GM10266 (cell line): ENCODE data around the gene PCCA.

Source experiments
- DNase-seq: peaks from one replicate; pipeline ENCODE4 v3.0.0; 2012; ENCODE audit errors: extremely low spot score
- CTCF ChIP-seq: IDR thresholded peaks from 2 replicates; pipeline ENCODE4 v1.5.1; 2012; ENCODE audit warnings: mild to moderate bottlenecking, low read depth; ENCODE audit not compliant: control insufficient read depth, insufficient read depth; ENCODE audit errors: missing control alignments

The PCCA gene

DNA sequence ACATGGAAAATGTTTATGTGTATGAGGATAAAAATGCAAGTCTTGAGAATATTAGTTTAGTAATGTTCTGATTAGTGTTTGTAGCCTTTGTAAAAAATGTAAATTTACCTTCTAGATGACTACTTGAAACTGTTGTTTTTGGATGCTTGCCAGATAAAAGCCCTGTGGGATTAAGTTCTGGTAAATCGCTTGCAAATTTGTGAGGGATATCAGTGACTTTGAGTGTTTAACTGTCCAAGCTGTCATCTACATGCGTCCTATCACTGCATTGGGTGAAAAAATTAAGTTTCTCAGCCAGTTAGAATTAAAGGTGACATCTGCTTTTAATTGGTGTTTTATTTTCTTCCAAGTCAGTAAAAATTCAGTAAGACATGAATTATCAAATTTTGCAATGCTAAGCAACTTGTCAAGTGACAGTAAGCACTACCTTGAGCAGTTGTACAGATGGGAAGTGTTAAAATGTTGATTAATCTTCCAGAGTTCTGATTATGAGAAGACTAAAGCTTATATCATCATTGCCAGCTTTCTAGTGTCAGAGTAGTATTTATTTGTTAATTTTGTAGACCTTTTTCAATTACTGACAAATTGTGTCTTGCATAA is 88.0 kb downstream of the PCCA start:
- DNase-seq, result no peak
- no peak for TF ChIP-seq CTCF

DNA sequence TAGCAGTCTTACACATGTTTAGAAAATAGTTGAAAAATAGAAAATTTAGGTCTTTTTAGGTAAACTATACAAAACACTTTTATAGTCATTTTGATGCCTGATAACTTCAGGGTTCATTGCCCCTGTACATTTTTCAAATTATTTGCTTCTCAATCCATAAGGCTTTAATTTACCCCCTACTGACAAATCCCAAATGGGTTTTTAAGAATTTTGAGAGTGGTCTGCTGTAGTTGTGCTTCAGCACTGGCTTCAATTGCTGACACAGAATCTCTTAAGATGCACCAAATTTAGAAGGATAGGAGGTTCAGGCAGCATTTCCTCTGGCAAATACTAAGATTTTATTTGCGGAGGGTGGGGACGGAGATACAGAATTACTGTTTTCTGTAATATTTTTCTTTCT is 89.4 kb downstream of the PCCA start:
- TF ChIP-seq CTCF, result no peak
- no peak for DNase-seq

GRCh38 chr13:100179276-100179675 is 90.4 kb downstream of the PCCA start:
- DNase-seq, result no peak
- no peak for TF ChIP-seq CTCF

DNA sequence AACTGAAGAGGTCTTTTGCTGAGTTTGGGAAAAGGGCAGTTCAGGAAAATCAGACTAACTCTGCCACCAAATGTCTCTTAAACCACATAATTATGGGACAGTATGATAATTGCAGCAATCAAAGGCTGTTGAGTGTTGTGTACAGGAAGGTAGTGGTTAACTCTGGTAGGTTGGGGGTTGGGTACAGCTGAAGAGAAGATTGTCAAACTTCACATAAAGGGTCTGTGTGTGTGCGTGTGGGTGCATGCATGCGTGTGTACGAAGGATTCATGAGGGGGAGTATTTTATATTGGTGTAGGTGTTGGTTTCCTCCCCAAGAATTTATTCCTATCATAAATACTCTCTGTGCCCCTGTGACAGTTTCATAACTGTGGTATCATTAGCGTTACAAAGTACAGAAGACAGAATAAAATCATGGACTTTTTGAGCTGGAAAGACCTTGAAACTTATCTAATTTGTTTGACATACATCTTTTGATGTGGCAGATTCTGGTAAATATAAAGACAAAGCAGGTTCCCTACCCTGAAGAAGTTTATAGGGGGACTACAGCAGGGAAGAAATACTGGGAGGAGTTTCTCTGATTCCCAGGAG is 94.1 kb downstream of the PCCA start:
- no peak for TF ChIP-seq CTCF
- no peak for DNase-seq

DNA sequence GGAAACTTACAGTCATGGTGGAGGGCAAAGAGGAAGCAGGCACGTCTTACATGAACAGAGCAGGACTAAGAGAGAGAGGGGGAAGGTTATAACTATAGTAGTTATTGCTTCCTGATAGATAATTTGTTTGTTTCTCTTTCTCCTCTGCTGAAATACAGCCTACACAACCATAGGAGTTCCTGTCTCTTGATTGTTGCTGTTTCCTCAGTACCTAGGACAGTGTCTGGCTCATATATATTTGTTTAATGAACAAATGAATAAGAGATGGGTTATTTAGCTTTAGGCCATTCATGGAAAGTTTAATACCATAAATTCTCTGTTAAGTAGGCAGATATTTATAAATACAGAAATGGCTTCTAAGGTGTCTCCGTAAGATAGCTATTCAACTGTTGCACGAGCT is 95.2 kb downstream of the PCCA start:
- no peak for TF ChIP-seq CTCF
- no peak for DNase-seq

DNA sequence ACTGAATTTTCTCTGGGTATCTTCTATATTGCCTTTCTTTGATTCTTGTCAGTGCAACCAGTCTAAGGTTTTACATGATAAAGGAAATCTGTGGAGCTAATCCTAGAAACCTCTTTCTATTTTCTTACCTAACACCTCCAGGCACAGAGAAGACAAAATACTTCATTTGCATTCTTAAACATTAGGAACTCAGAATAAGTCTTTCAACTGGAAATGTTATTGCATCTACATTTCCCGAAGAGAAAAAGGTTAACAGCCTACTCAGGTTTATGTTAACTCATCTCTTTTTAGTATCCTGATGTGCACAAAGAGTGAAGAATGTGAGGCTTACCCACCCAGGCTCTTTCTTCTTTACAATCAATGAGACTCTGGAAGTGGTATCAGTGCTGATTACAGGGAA is 106.7 kb downstream of the PCCA start:
- TF ChIP-seq CTCF, result no peak
- DNase-seq, result no peak

DNA sequence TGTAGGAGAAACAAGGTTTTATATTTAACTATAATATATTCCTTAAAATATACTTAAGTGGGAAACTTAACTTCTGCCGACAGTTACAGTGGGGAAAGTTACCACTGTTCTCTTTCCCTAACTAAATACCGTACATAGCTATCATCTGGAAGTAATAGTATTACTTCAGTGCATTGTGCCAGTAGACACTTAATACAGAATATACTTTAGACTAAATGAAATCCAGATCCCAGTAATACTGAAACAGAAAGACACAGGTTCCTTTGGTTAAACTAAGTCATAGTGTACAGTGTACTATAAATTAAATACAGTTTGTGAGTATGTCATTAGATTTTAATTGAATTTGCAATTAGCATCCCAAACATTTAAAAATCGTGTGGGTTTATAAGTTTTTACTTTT is 107.5 kb downstream of the PCCA start:
- no peak for TF ChIP-seq CTCF

More for the DNA sequence above, 107.5 kb downstream of the PCCA start:
- DNase-seq, result no peak
